ENCODE results near the gene SLC6A2.
"Not testable (repeated sequence)": the region's sequence is repeated elsewhere in the genome, so short reads cannot be mapped to it uniquely, and the experiment has no call there.

SLC6A2 gene

DNA sequence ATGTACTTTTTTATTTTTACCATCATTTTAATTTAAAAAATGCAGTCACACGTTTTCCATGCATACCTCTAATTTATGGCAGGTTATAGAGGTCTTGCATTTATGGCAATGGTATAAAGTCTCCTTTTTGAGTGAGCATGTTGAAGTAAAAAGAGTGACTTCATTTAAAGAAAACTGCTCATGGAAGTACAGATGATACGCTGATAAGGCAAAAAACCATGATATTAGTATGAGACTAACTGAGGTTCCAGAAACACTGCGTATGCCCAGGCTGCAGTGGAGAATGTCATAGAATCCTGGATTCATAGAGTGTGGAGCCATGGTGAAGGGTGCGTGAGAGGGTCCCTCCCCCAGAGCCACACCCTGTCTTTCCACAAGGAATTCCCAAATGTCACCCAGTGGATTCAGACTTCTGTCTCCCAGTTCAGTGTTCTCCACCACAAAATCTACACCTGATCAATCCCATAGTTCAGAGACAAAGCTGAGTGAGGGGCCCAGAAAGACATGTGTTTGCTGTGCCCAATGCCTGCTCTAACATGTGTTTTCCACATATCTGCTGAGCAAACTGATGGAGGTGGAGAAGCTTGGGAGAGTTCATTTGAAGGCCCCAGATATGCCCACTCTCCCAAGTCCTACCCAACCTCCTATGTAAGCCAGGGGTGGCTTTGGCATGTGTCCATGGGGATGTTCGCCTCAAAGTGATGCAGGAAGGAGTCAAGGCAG lies 69.4 kb downstream of the SLC6A2 start:
- no peak for DNase-seq

GRCh38 chr16:55728797-55729196 lies 73.0 kb downstream of the SLC6A2 start:
- no peak for DNase-seq

- DNase-seq, result no peak
Observed at GRCh38 chr16:55730115-55730514, 74.3 kb downstream of the SLC6A2 start.

DNA sequence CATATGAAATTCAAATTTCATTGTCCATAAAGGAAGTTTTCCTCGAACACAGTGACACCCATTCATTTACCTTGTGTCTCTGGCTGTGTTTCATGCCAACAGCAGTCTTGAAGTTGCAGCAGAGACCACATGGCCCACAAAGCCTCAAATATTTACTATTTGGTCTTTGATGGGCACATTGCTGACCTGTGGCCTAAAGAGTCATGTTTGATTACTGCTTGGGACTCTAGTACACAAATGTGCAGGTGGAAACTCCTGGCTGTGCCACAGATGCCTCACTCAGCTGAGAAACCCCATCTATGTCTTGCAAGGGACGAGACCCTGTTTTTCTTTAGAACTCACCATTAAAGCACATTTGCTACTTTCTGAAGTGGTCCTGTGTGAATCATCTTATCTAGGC lies 76.7 kb downstream of the SLC6A2 start:
- no peak for DNase-seq

DNA sequence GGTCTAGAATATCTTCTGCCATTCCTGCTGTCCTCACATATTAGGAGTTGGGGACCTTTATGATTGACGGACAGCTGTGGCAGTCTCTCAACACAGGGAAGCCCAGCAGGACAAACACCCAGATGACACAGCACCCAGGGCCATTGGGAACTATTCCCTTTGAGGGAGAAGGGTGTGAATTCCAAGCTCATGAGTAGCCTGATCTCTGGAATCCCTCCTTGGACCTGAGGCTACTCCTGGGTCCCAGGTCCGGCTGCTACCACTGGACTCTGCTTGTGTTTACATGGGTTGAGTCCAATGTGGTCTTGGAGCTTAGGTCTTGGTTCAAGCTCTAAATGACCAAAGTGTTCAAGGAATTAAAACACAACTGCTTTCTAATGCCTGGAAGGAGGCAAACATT lies 78.9 kb downstream of the SLC6A2 start:
- DNase-seq, result no peak

DNA sequence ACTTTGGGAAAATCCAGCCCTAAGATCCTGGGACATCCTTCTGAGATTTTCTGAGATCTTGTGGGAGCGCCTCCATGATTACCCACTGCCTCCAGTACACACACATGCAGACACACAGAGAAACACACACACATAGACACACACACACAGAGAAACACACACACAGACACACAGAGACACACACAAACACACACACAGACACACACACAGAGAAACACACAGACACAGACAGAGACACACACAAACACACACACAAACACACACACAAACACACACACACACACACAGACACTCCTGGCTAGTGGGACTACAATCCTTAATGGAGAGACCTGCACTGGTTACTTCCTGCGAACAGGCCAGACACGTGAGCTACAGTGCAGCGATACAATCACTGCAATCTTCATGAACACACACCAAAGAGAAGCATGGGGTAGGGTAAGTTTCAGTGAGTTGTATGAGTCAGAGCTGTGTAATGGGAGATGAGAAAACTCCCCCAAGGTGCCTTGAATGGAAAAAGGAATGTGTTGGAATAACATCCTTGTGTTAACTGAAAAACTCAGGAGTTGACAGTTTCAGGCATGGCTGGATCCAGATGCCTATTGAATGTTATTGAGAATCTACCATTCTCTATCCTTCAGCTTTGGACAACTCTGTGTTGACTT lies 79.5 kb downstream of the SLC6A2 start:
- DNase-seq, result no peak

GRCh38 chr16:55736671-55737070 lies 80.9 kb downstream of the SLC6A2 start:
- DNase-seq, result no peak

GRCh38 chr16:55737318-55737717 lies 81.5 kb downstream of the SLC6A2 start:
- no peak for DNase-seq

- no peak for DNase-seq
Observed at GRCh38 chr16:55737966-55738365, 82.2 kb downstream of the SLC6A2 start.

- no peak for DNase-seq
Observed at GRCh38 chr16:55746081-55746480, 90.3 kb downstream of the SLC6A2 start.

DNA sequence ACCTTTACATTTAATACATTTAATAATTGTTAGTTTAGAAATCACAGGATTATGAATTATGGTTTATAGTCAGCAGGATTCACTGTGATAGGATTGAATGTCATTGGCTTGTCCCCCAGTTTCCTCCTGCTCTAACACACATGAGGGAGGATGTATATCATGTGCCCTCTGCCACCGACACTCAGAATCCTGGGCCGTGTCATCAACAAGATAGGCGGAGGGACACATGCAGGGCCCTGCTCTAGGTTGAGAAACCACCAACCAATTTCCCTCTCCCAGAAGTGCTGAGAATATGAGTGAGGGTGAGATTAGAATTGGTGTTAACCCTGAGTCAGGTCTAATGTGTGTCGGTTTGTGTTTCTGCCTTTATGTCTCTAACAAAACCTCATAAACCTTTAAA lies 92.0 kb downstream of the SLC6A2 start:
- DNase-seq, result no peak

DNA sequence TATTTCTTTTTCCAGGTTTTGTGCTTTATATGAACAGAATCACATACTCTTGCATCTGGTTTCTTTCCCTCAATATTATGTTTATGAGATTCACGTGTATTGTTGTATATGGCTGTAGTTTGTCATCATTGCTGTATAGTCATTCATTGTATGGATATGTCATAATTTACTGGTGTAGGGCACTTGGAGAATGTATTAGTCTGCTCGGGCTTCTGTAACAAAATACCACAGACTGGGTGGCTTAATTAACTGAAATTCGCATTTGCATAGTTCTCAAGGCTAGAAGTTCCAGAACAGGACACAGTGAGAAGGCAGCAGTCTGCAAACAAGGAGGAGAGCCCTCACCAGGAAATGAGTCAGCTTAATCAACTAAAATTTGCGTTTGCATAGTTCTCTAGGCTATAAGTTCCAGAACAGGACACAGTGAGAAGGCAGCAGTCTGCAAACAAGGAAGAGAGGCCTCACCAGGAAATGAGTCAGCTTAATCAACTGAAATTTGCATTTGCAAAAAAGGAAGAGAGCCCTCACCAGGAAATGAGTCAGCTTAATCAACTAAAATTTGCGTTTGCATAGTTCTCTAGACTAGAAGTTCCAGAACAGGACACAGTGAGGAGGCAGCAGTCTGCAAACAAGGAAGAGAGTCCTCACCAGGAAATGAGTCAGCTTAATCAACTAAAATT lies 96.8 kb downstream of the SLC6A2 start:
- DNase-seq, result not testable (repeated sequence)

DNA sequence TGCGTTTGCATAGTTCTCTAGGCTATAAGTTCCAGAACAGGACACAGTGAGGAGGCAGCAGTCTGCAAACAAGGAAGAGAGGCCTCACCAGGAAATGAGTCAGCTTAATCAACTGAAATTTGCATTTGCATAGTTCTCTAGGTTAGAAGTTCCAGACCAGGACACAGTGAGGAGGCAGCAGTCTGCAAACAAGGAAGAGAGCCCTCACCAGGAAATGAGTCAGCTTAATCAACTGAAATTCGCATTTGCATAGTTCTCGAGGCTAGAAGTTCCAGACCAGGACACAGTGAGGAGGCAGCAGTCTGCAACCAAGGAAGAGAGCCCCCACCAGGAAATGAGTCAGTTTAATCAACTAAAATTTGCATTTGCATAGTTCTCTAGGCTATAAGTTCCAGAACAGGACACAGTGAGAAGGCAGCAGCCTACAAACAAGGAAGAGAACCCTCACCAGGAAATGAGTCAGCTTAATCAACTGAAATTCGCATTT lies 97.4 kb downstream of the SLC6A2 start:
- not testable (repeated sequence) for DNase-seq
